ENCODE results near the gene TPSAB1.

DNA sequence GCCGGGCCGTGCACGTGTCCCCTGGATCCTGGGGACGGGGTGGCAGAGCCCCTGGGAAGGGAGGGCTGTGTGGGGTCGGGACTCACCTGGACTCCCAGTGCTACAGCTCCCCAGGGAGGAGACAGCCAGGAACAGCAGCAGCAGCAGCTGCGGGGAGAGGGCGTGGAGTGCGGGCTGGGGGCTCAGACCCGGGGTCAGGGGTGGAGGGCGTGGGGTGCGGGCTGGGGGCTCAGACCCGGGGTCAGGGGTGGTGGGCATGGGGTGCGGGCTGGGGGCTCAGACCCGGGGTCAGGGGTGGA is 36.0 kb downstream of the TPSAB1 start:
- TF ChIP-seq, protein P1, sequence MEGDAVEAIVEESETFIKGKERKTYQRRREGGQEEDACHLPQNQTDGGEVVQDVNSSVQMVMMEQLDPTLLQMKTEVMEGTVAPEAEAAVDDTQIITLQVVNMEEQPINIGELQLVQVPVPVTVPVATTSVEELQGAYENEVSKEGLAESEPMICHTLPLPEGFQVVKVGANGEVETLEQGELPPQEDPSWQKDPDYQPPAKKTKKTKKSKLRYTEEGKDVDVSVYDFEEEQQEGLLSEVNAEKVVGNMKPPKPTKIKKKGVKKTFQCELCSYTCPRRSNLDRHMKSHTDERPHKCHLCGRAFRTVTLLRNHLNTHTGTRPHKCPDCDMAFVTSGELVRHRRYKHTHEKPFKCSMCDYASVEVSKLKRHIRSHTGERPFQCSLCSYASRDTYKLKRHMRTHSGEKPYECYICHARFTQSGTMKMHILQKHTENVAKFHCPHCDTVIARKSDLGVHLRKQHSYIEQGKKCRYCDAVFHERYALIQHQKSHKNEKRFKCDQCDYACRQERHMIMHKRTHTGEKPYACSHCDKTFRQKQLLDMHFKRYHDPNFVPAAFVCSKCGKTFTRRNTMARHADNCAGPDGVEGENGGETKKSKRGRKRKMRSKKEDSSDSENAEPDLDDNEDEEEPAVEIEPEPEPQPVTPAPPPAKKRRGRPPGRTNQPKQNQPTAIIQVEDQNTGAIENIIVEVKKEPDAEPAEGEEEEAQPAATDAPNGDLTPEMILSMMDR (conservative IDR thresholded peaks at IDR 0.05 in 1 of 2, IDR thresholded peaks at IDR 0.05 in 1 of 2; ENCODE audit: low read depth in 1 of 2, low read length in 2 of 2), result no peak
- TF ChIP-seq EZH2 (IDR thresholded peaks at IDR 0.05; ENCODE audit: low read length, missing control alignments), result no peak

Measured in fibroblast of lung (primary cell).